GM12874 (cell line): Measurements from ENCODE around the gene CDH8.

ENCODE experiments used
- CTCF ChIP-seq: IDR thresholded peaks from 2 replicates; pipeline ENCODE4 v1.5.1; 2011; ENCODE audit warnings: low read depth, mild to moderate bottlenecking, control low read depth, low read length, moderate library complexity; ENCODE audit not compliant: insufficient read depth

Gene CDH8

GRCh38 chr16:62010186-62010585 lies 26.1 kb downstream of the CDH8 start:
- no peak for TF ChIP-seq CTCF

GRCh38 chr16:61998460-61998859 lies 37.8 kb downstream of the CDH8 start:
- TF ChIP-seq CTCF: no peak

DNA sequence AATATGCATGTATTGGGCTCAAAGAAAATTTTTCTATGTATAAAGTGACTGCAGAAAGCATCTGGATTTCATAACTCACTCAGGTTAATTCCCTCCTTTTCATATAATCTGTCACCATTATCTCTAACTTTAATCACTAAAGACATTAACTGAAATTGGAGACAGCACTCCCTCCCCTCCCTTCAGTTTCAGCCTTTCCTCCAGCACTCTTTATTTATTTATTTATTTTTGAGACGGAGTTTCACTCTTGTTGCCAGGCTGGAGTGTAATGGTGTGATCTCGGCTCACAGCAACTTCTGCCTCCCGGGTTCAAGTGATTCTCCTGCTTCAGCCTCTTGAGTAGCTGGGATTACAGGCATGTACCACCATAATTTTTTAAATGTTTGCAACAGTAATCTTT lies 43.1 kb downstream of the CDH8 start:
- TF ChIP-seq CTCF: no peak

DNA sequence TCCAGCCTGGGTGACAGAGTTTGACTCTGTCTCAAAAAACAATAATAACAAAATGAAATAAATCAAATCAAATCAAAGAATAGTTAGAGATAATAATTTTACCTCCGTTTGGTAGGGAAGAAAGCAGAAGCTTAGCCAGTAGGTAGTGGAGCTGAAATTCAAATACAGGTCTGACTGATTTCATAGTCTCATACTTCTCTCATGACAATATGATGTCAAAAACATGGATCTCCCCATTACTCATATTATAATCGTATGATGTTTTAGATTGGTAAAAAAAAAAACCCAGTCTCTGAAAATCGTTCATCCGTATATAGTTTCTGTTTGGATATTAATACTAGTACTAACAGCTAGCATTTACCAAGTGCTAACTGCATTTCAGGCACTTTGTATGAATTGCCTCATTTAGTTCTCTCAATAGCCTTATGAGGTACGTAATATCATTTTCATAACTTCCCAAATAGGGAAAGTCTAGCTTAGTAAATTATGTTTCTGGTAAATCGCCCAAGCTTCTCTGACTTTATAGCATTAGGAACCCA lies 48.7 kb downstream of the CDH8 start:
- TF ChIP-seq CTCF: no peak

DNA sequence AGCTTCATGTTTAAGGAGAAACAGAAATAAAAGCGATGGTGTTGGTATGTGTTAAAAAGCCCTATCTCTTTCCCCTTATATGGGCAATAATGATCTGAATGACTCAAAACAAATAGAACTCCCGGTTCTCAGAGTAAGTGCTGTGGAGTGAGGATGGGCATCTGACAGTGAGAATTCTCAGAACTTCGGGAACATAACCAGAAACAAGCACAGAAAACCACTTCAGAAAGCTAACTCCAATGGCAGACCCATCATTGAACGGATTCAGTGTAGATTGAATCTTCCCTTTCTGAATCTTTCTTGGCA lies 67.2 kb downstream of the CDH8 start:
- TF ChIP-seq CTCF: no peak

- no peak for TF ChIP-seq CTCF
Observed at GRCh38 chr16:61968242-61969076, 67.8 kb downstream of the CDH8 start.

- TF ChIP-seq CTCF: no peak
Observed at GRCh38 chr16:61957075-61957855, 79.0 kb downstream of the CDH8 start.
